Uterus (tissue), 2 donors: ENCODE data around the gene ANKRD29.

ENCODE experiments used
- CTCF ChIP-seq, 4 experiments: fragments of 200-600 bp in 2 of 4; fragments of 450-650 bp in 2 of 4; sonication (generic) in 2 of 4; IDR thresholded peaks; one replicate each; pipeline ENCODE4 v1.5.1; 2016 to 2019; ENCODE audit warnings: antibody characterized with exemption in 4 of 4, mild to moderate bottlenecking in 2 of 4, moderate library complexity in 1 of 4
- POLR2A ChIP-seq, 2 donors: fragments of 450-650 bp; IDR thresholded peaks; one replicate each; pipeline ENCODE4 v1.6.1; 2016; ENCODE audit warnings: antibody characterized with exemption in 2 of 2, mild to moderate bottlenecking in 1 of 2, moderate library complexity in 1 of 2

- TF ChIP-seq CTCF (IDR thresholded peaks at IDR 0.05) (no peak), POLR2A (IDR thresholded peaks at IDR 0.05) (no peak)
Measured at GRCh38 chr18:23587220-23587642, 75.5 kb downstream of the ANKRD29 start.
